DOHH2 (cell line): Measurements from ENCODE around the gene ASGR2.

ENCODE experiments used
- H3F3A ChIP-seq: fragments of 200-600 bp; sonication (generic), shearing (Covaris generic); 2 replicates; pipeline ENCODE4 v1.6.0; 2016; ENCODE audit warnings: antibody characterized with exemption, mild to moderate bottlenecking; ENCODE audit not compliant: control insufficient read depth, insufficient read depth
- H3K27ac ChIP-seq: fragments of 200-600 bp; sonication (generic); 2 replicates; pipeline ENCODE4 v1.5.1; 2014; ENCODE audit warnings: low read depth, mild to moderate bottlenecking, low read length, moderate library complexity
- H3K27me3 ChIP-seq: fragments of 200-600 bp; sonication (generic); 2 replicates; pipeline ENCODE4 v1.6.1; 2014; ENCODE audit warnings: mild to moderate bottlenecking, low read length, mixed read lengths; ENCODE audit not compliant: control insufficient read depth
- H3K36me3 ChIP-seq: fragments of 200-600 bp; sonication (generic); 2 replicates; pipeline ENCODE4 v1.6.1; 2014; ENCODE audit warnings: mild to moderate bottlenecking, low read length, moderate library complexity, mixed read lengths; ENCODE audit not compliant: control insufficient read depth
- H3K4me1 ChIP-seq: fragments of 200-600 bp; sonication (generic); 2 replicates; pipeline ENCODE4 v1.6.1; 2014; ENCODE audit warnings: mild to moderate bottlenecking, low read length, mixed read lengths; ENCODE audit not compliant: control insufficient read depth
- H3K4me2 ChIP-seq: fragments of 200-600 bp; sonication (generic); 2 replicates; pipeline ENCODE4 v1.6.0; 2014; ENCODE audit warnings: mild to moderate bottlenecking, low read length, moderate library complexity
- H3K4me3 ChIP-seq: fragments of 200-600 bp; sonication (generic); 2 replicates; pipeline ENCODE4 v1.5.1; 2014; ENCODE audit warnings: mild to moderate bottlenecking, low read length, mixed read lengths
- H3K79me2 ChIP-seq: fragments of 200-600 bp; sonication (generic); 2 replicates; pipeline ENCODE4 v1.6.1; 2014; ENCODE audit warnings: mild to moderate bottlenecking, low read length, mixed read lengths; ENCODE audit not compliant: control insufficient read depth
- H3K9me2 ChIP-seq: fragments of 200-600 bp; sonication (generic); replicated peaks from 2 replicates; pipeline ENCODE4 v1.6.1; 2014; ENCODE audit warnings: mild to moderate bottlenecking, low read length, mixed read lengths; ENCODE audit not compliant: control insufficient read depth
- H3K9me3 ChIP-seq: fragments of 200-600 bp; sonication (generic); 2 replicates; pipeline ENCODE4 v1.6.1; 2014; ENCODE audit warnings: antibody characterized with exemption, low read length, mixed read lengths; ENCODE audit not compliant: control insufficient read depth, insufficient read depth
- H4K20me1 ChIP-seq: fragments of 200-600 bp; sonication (generic); 2 replicates; pipeline ENCODE4 v1.6.0; 2014; ENCODE audit warnings: low read depth, mild to moderate bottlenecking, antibody characterized with exemption, low read length, moderate library complexity; ENCODE audit not compliant: control insufficient read depth, insufficient read depth
- EZH2phosphoT487 ChIP-seq: fragments of 200-600 bp; sonication (generic); IDR thresholded peaks from 2 replicates; pipeline ENCODE4 v1.6.1; 2017; ENCODE audit warnings: borderline replicate concordance, mild to moderate bottlenecking, antibody characterized with exemption, low read length, moderate library complexity, mixed read lengths
- TF ChIP-seq, protein P1 (sequence below): fragments of 200-600 bp; sonication (generic); IDR thresholded peaks from one replicate; pipeline ENCODE4 v1.5.1; 2014; ENCODE audit warnings: antibody characterized with exemption, mild to moderate bottlenecking, low read depth, low read length; ENCODE audit not compliant: poor library complexity, severe bottlenecking

Gene ASGR2

GRCh38 chr17:7084088-7084487, 30.5 kb downstream of the ASGR2 start:
- Histone ChIP-seq H3K27me3 (peaks cover 8% of the 10 kb centered on the region; the same call in 1 of the 2 replicates), H3K9me3 (no peaks in the 10 kb centered on the region)

DNA sequence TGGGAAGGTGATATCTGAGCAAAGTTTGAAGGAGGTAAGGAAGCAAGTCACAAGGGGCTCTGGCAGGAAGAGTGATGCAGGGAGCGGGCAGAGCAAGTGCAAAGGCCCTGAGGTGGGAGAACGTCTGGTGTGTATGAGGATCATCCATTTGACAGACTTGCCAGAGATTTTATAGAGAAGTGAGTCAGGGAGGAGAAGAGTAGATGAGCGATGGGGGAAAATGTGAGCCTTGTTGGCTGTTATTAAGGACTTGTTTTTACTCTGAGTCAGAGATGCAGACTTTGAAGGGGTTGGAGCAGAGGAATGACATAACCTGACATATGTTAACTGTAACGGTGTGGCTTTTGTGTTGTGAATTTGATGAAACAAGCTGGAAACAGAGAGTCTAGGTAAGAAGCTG, 31.0 kb downstream of the ASGR2 start:
- TF ChIP-seq, protein P1, sequence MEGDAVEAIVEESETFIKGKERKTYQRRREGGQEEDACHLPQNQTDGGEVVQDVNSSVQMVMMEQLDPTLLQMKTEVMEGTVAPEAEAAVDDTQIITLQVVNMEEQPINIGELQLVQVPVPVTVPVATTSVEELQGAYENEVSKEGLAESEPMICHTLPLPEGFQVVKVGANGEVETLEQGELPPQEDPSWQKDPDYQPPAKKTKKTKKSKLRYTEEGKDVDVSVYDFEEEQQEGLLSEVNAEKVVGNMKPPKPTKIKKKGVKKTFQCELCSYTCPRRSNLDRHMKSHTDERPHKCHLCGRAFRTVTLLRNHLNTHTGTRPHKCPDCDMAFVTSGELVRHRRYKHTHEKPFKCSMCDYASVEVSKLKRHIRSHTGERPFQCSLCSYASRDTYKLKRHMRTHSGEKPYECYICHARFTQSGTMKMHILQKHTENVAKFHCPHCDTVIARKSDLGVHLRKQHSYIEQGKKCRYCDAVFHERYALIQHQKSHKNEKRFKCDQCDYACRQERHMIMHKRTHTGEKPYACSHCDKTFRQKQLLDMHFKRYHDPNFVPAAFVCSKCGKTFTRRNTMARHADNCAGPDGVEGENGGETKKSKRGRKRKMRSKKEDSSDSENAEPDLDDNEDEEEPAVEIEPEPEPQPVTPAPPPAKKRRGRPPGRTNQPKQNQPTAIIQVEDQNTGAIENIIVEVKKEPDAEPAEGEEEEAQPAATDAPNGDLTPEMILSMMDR = no peak
- no peak for TF ChIP-seq EZH2phosphoT487
- H3K9me3 ChIP-seq = no peaks in the 10 kb centered on the region
- H3K4me3 ChIP-seq = no peak overlapping the region
- H3K79me2 ChIP-seq = no peaks in the 10 kb centered on the region
- no peaks in the 10 kb centered on the region for H4K20me1 ChIP-seq
- no peaks in the 10 kb centered on the region for H3K9me2 ChIP-seq
- no peaks in the 10 kb centered on the region for H3F3A ChIP-seq
- H3K4me1 ChIP-seq = no peaks in the 10 kb centered on the region
- H3K27me3 ChIP-seq = peaks cover 8% of the 10 kb centered on the region; the same call in 1 of the 2 replicates
- no peak overlapping the region for H3K27ac ChIP-seq
- no peak overlapping the region for H3K4me2 ChIP-seq
- H3K36me3 ChIP-seq = no peaks in the 10 kb centered on the region

More at GRCh38 chr17:7084088-7084487, 30.5 kb downstream of the ASGR2 start:
- Histone ChIP-seq H3K4me3 (no peak overlapping the region), H3K27ac (no peak overlapping the region), H3F3A (no peaks in the 10 kb centered on the region), H3K9me2 (no peaks in the 10 kb centered on the region), H3K36me3 (no peaks in the 10 kb centered on the region), H3K79me2 (no peaks in the 10 kb centered on the region), H4K20me1 (no peaks in the 10 kb centered on the region), H3K4me1 (no peaks in the 10 kb centered on the region), H3K4me2 (no peak overlapping the region)
- TF ChIP-seq, protein P1 = no peak
- TF ChIP-seq EZH2phosphoT487 = no peak

DNA sequence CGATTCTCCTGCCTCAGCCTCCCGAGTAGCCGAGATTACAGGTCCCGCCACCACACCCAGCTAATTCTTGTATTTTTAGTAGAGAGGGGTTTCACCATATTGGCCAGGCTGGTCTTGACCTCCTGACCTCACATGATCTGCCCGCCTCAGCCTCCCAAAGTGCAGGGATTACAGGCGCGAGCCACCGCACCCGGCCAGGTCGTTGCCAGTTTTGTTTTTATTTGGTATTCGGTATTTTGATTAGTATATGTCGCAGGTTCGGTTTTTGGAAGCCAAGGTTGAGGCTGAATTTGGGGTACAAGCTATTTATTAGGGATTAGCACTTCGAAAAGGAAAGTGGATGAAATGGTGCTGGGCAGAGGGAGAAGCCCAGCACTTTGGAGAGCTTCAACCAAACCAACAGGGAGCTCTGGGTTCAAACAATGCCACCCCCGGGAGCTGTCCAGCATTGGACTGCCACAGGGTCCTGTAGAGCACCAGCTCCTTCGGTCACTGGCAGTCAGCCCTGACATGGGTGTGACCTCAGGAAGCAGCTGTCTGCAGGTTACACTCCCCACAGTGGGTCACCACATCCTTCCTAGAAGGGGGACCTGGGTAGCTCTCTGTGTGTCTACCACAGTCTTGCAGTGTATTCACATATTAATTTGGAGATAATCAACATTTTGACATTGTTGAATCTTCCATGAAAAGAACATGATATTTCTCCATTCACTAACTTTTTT, 33.1 kb downstream of the ASGR2 start:
- Histone ChIP-seq H3K36me3 (no peaks in the 10 kb centered on the region), H4K20me1 (no peaks in the 10 kb centered on the region), H3K79me2 (no peaks in the 10 kb centered on the region), H3K4me1 (no peaks in the 10 kb centered on the region), H3F3A (no peaks in the 10 kb centered on the region), H3K9me3 (no peaks in the 10 kb centered on the region), H3K27ac (no peak overlapping the region), H3K4me3 (no peak overlapping the region), H3K4me2 (no peak overlapping the region), H3K27me3 (peaks cover 8% of the 10 kb centered on the region; the same call in 1 of the 2 replicates), H3K9me2 (no peaks in the 10 kb centered on the region)
- no peak for TF ChIP-seq EZH2phosphoT487
- TF ChIP-seq, protein P1 = no peak
